ENCODE measurements around the gene RPTOR.

DNA sequence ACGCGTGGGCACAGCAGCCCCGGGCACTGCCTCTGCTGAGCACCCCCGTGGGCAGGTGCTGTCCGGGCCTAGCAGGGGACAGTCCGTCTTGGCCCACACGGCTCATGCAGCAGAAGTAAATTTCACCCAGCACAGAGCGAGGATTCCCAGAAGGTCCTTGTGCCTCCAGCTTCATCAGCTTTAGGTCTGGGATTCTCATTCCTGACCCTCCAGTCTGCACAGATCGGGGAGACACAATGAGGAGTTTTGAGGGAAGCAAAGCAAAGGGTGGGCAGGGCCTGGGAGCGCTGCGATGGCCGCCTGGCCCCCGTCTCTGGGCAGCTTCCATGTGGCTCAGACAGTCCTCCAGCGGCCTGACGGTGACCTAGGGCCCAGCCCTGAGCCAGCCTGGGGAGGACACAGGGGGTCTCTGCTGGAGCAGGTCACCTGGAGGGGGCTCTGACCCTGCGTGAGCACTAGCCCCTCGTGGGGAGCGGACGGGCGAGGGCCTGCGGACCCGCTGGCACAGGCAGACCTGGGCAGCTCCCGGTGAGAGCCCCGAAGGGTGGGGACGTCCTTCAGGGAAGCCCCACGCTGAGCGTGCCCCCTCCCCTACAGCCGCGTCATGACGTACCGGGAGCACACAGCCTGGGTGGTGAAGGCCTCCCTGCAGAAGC, 416.3 kb downstream of the RPTOR start:
- TF ChIP-seq EZH2 (IDR thresholded peaks at IDR 0.05; ENCODE audit: insufficient read depth, poor library complexity, severe bottlenecking) (no peak), EZH2phosphoT487 (IDR thresholded peaks at IDR 0.05; ENCODE audit: insufficient read depth, low read depth) (no peak)
